HFF-Myc (cell line): ENCODE results near the gene RALGPS2.

Experiments used
- DNase-seq: peaks from one replicate; pipeline ENCODE4 v3.0.0-alpha.2; 2011; ENCODE audit warnings: low read depth; ENCODE audit errors: extremely low read depth
- H3K4me3 ChIP-seq: replicated peaks from 2 replicates; pipeline ENCODE4 v1.5.1; 2011; ENCODE audit warnings: low read depth, mild to moderate bottlenecking, control low read depth, low read length
- TF ChIP-seq, protein P1 (sequence below): IDR thresholded peaks from 2 replicates; pipeline ENCODE4 v1.5.1; 2012; ENCODE audit warnings: mild to moderate bottlenecking, low read depth, low read length, control low read depth; ENCODE audit errors: missing control alignments

RALGPS2 gene

DNA sequence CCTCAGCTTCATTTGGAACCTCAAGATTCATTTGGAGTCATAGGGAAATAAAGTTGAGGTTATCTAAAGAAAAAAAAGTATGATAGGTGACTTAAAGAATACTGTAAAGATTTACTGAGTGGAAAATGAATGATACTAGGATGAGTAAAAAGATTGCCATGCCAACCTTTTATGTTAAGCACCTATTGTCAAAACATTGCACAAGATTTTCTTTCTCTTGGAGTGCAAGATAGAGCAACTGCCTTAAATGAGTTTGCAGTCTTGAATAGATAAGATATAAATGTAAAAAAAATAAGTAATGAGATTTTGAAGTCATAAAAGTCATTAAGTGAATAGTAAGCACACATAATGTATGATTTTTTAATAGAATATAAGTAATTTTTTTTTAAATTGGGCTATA lies 150.9 kb downstream of the RALGPS2 start:
- DNase-seq: no peak
- TF ChIP-seq, protein P1, sequence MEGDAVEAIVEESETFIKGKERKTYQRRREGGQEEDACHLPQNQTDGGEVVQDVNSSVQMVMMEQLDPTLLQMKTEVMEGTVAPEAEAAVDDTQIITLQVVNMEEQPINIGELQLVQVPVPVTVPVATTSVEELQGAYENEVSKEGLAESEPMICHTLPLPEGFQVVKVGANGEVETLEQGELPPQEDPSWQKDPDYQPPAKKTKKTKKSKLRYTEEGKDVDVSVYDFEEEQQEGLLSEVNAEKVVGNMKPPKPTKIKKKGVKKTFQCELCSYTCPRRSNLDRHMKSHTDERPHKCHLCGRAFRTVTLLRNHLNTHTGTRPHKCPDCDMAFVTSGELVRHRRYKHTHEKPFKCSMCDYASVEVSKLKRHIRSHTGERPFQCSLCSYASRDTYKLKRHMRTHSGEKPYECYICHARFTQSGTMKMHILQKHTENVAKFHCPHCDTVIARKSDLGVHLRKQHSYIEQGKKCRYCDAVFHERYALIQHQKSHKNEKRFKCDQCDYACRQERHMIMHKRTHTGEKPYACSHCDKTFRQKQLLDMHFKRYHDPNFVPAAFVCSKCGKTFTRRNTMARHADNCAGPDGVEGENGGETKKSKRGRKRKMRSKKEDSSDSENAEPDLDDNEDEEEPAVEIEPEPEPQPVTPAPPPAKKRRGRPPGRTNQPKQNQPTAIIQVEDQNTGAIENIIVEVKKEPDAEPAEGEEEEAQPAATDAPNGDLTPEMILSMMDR: no peak
- no peak overlapping the region for H3K4me3 ChIP-seq

DNA sequence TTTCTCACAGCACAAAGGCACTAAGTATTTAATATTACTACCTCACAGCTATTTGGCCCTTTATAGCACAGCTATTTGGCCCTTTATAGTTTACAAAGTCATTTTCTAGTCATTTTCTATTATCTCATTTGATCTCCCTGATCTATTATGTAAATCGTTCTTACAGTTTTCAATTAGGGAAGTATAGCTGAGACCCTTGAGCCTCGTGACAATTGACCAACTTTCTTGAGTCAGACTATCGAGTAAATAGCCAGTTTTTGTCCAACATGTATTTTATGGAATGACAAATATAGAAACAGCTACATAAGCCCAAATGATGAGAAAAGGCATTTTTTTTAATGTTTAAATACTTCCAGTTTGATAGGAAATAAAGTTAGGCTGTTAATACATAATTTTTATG lies 152.9 kb downstream of the RALGPS2 start:
- H3K4me3 ChIP-seq: no peak overlapping the region
- TF ChIP-seq, protein P1: no peak
- DNase-seq: no peak

DNA sequence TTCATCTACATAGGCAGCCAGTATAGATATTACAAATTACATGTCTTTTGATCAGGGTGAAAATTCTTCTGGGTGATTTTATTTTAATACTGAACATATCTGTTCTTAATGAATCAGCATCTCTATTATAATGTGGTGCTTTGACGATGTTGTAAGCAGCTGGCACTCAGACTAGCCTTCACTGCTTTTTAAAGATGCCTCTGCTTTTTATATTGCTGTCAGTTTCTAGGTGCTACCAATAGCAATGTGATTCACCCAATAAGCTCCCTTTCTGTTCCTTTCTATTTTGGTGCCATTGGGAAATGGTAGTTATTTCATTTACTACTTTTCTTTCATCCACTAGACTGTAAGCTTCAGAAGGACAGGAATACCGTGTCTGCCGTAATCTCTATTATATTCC lies 156.9 kb downstream of the RALGPS2 start:
- TF ChIP-seq, protein P1: no peak
- no peak for DNase-seq
- no peak overlapping the region for H3K4me3 ChIP-seq

DNA sequence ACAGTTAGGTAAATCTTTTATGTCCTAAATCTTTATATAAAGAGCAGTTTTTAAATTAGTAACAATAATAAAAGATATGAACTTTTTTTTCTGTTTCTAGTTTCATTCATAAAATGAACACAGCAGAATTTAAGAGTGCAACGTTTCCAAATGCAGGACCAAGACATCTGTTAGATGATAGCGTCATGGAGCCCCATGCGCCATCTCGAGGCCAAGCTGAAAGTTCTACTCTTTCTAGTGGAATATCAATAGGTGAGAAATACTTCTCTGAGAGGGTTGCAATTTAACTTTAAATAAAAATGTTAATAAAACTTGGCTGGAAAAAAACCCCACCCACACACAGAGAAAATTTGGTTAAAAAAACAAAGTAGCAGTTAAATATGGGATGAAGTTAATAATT lies 160.8 kb downstream of the RALGPS2 start:
- DNase-seq: no peak
- no peak overlapping the region for H3K4me3 ChIP-seq
- TF ChIP-seq, protein P1: no peak

DNA sequence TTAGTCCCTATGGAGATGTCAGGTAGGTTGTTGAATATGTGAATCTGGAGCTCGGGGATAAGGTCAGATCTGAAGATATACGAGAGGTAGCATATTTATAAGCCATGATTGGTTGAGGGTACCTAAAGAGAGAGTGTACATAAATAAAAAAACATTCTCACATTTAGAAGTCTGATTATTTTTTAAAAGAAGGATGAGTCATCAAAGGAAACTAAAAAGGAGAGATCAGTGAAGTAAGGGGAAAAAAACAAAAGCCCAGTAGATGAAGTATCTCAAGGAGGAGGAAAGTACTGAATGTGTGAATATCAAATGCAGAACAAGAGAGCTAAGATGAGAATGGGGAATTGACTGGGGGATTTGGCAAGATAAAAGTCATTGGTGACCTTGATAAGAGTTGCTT lies 161.5 kb downstream of the RALGPS2 start:
- H3K4me3 ChIP-seq: no peak overlapping the region
- DNase-seq: no peak
- TF ChIP-seq, protein P1: no peak

DNA sequence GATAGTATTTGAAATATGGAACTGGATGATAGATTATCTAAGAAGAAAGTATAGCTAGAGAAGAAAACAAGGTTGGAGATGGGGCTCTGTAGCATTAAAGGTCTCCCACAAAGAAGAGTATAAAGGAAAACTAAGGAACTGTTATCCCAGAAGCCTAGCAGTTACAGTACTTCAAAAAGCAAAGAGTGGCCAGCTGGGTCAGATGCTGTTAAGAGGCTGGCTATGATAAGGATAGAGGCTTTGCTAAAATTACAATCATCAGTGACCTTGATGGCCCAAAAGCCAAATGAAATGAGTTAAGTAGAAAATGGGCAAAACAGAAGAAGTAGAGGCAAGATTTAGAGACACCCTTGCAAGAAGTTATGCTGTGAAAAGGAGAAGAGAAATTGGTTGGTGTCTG lies 170.9 kb downstream of the RALGPS2 start:
- TF ChIP-seq, protein P1: no peak
- H3K4me3 ChIP-seq: no peak overlapping the region
- DNase-seq: no peak

DNA sequence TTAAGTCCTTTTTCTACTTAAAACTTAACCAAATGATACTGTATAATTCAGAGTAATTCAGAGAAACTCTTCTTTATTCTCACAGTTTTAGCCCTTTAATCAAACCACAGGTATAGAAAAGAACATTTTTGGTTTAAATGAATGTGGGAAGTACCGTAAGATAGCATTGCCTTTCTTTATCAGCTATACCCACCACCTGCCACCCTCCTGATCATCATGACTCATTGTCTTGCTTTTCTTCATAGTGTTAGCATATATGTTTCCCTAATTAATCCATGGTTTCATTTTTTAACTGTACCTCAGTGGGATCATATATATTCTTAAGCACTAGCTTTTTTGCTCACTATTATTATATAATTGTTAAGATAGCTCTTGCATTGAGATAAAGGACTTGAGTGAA lies 173.4 kb downstream of the RALGPS2 start:
- no peak overlapping the region for H3K4me3 ChIP-seq
- no peak for DNase-seq
- TF ChIP-seq, protein P1: no peak
